K562 (cell line): Measurements from ENCODE around the gene EPHB2. TPM values are rescaled to one million over a fixed set of nuclear protein-coding genes. Genes with fewer than 3 reads are reported as not detected.

Experiments
- ATAC-seq: fragments of 200-7000 bp; cut with Tn5 transposase; 3 replicates; pipeline ENCODE4 v1.9.1; 2020; ENCODE audit warnings: moderate library complexity
- BruUV-seq: library from RNA; stranded (reverse); fragments of 400-500 nt; replicated peaks from 2 replicates; lab custom pipeline; 2021; lab: Mats Ljungman, UMichigan
- CTCF ChIA-PET: fragments of 300-600 bp; formaldehyde crosslinking; extraction: SDS; loops from one replicate; lab custom pipeline; 2021; ENCODE audit warnings: low intra/inter-chr PET ratio; lab: Yijun Ruan, JAX
- POLR2A ChIA-PET: fragments of 300-600, 350-650 bp; sonication (Branson Sonifier 250); formaldehyde crosslinking; extraction: SDS; loops from one replicate; lab custom pipeline; 2021; ENCODE audit warnings: antibody characterized with exemption, inconsistent platforms; lab: Yijun Ruan, JAX
- DNase-seq, 4 experiments: peaks; one replicate each; pipeline versions ENCODE4 v3.0.0 to v3.0.0-alpha.2; 2011 to 2018; ENCODE audit warnings: low spot score in 3 of 4, mixed read lengths in 3 of 4; ENCODE audit errors: extremely low read depth in 1 of 4
- FAIRE-seq: peaks from 2 replicates; lab custom pipeline; 2011; peaks lifted over from hg19 to GRCh38; lab: Jason Lieb, UNC
- H2AFZ ChIP-seq: 2 replicates; pipeline ENCODE4 v1.6.0; 2011; ENCODE audit warnings: low read depth, low read length, control low read depth, inconsistent platforms
- H3K27ac ChIP-seq: fragments of 200-600 bp; 3 replicates; pipeline ENCODE4 v1.8.0; 2011; ENCODE audit warnings: low read depth, mild to moderate bottlenecking, control low read depth, inconsistent platforms, low read length, moderate library complexity, mixed read lengths; ENCODE audit errors: extremely low read depth
- H3K27me3 ChIP-seq, 2 experiments: fragments of 300-600 bp in 1 of 2; 2 replicates in 1 of 2; 3 replicates in 1 of 2; pipeline versions ENCODE4 v1.6.0 to v1.8.0; 2011; ENCODE audit warnings: inconsistent platforms in 2 of 2, low read length in 2 of 2, mild to moderate bottlenecking in 1 of 2, mixed read lengths in 1 of 2, moderate library complexity in 1 of 2; ENCODE audit not compliant: control insufficient read depth in 2 of 2, insufficient read depth in 2 of 2
- H3K36me3 ChIP-seq: fragments of 300-600 bp; 3 replicates; pipeline ENCODE4 v1.8.0; 2011; ENCODE audit warnings: mild to moderate bottlenecking, low read length, inconsistent platforms; ENCODE audit not compliant: control insufficient read depth, insufficient read depth
- H3K4me1 ChIP-seq, 2 experiments: fragments of 200-600 bp in 1 of 2; replicated peaks in 1 of 2; 2 replicates in 1 of 2; 3 replicates in 1 of 2; pipeline versions ENCODE4 v1.5.1 to v1.8.0; 2011; ENCODE audit warnings: inconsistent platforms in 2 of 2, low read length in 2 of 2, mild to moderate bottlenecking in 1 of 2, mixed read lengths in 1 of 2, moderate library complexity in 1 of 2; ENCODE audit not compliant: control insufficient read depth in 2 of 2, insufficient read depth in 2 of 2
- H3K4me2 ChIP-seq: 2 replicates; pipeline ENCODE4 v1.6.1; 2011; ENCODE audit warnings: low read length, control low read depth, inconsistent platforms, mixed read lengths; ENCODE audit not compliant: insufficient read depth
- H3K4me3 ChIP-seq: fragments of 200-600 bp; sonication (generic), shearing (Covaris generic); 2 replicates; pipeline ENCODE4 v1.5.1; 2016; ENCODE audit warnings: control low read depth, inconsistent platforms
- H3K79me2 ChIP-seq: fragments of 200-600 bp; 3 replicates; pipeline ENCODE4 v1.8.0; 2011; ENCODE audit warnings: low read length, inconsistent platforms; ENCODE audit not compliant: control insufficient read depth, insufficient read depth
- H3K9ac ChIP-seq, 2 experiments: 2 replicates each; pipeline versions ENCODE4 v1.6.0 to v1.6.1; 2011; ENCODE audit warnings: low read depth in 2 of 2, low read length in 2 of 2, control low read depth in 1 of 2, inconsistent platforms in 1 of 2, mild to moderate bottlenecking in 1 of 2, mixed read lengths in 1 of 2; ENCODE audit not compliant: insufficient read depth in 1 of 2
- H3K9me1 ChIP-seq: one replicate; pipeline ENCODE4 v1.6.0; 2011; ENCODE audit warnings: inconsistent platforms, mild to moderate bottlenecking, low read length, moderate library complexity; ENCODE audit not compliant: control insufficient read depth, insufficient read depth
- H3K9me3 ChIP-seq: replicated peaks from 2 replicates; pipeline ENCODE4 v1.5.1; 2011; ENCODE audit warnings: low read depth, low read length, inconsistent platforms; ENCODE audit not compliant: control insufficient read depth, insufficient read depth
- H4K20me1 ChIP-seq: replicated peaks from 2 replicates; pipeline ENCODE4 v1.6.1; 2011; ENCODE audit warnings: low read length, inconsistent platforms, mixed read lengths; ENCODE audit not compliant: control insufficient read depth, insufficient read depth
- BCOR ChIP-seq: fragments of 450-650 bp; IDR thresholded peaks from 2 replicates; pipeline ENCODE4 v1.6.1; 2016
- CAMTA2 ChIP-seq: fragments of 250-450 bp; sonication (Bioruptor Pico); conservative IDR thresholded peaks from 2 replicates; pipeline ENCODE4 v1.5.1; 2022
- COPS2 ChIP-seq: fragments of 450-650 bp; conservative IDR thresholded peaks from 2 replicates; pipeline ENCODE4 v1.6.1; 2016; ENCODE audit warnings: mild to moderate bottlenecking, moderate library complexity
- FOXJ2 ChIP-seq: fragments of 200-800 bp; sonication (Bioruptor generic); IDR thresholded peaks from 2 replicates; pipeline ENCODE4 v1.6.1; 2016; ENCODE audit warnings: missing genetic modification characterization, missing compliant biosample characterization
- NFIC ChIP-seq: fragments of 450-650 bp; IDR thresholded peaks from 2 replicates; pipeline ENCODE4 v1.6.1; 2017; ENCODE audit warnings: mild to moderate bottlenecking, inconsistent platforms
- NONO ChIP-seq, 2 experiments: fragments of 200-400 bp in 1 of 2; fragments of 450-650 bp in 1 of 2; formaldehyde crosslinking in 1 of 2; IDR thresholded peaks; 2 replicates each; pipeline ENCODE4 v1.6.1; 2017; ENCODE audit warnings: low read depth in 2 of 2, mild to moderate bottlenecking in 2 of 2, moderate library complexity in 2 of 2, low read length in 1 of 2
- POLR2AphosphoS5 ChIP-seq: IDR thresholded peaks from 2 replicates; pipeline ENCODE4 v1.6.1; 2011; ENCODE audit warnings: mild to moderate bottlenecking, low read depth, low read length, moderate library complexity; ENCODE audit not compliant: control insufficient read depth, insufficient read depth
- ZBED1 ChIP-seq: IDR thresholded peaks from 2 replicates; pipeline ENCODE4 v1.6.1; 2014
- WGBS: fragments of 100-300 bp; shearing (Covaris generic); methylation state at CpG from one replicate; pipeline ENCODE4 v1.1.6; 2016; ENCODE audit warnings: low coverage, mixed read lengths; ENCODE audit not compliant: insufficient coverage; ENCODE audit errors: missing lambda C conversion rate; 5-methylcytosine and 5-hydroxymethylcytosine counted together
- in situ Hi-C: fragments of 300-500 bp; cut with MboI; formaldehyde crosslinking; loops from 4 replicates; pipeline ENCODE4 v1.15.0; 2018; ENCODE audit warnings: inconsistent platforms, mixed read lengths
- intact Hi-C: fragments of 100-400 bp; cut with micrococcal nuclease; formaldehyde crosslinking; loops from 2 replicates; pipeline ENCODE4 v1.14.2; 2022
- polyA plus RNA-seq, 8 experiments: library from polyadenylated mRNA; depleted of rRNA in 4 of 8; stranded (reverse) in 5 of 8; unstranded in 3 of 8; fragments of >200 nt; fragmentation: Nextera tagmentation in 2 of 8; fragmentation: Illumina TruSeq in 1 of 8; extraction: Ambion mirVana in 2 of 8; extraction: Trizol in 1 of 8; gene quantifications; 2 replicates each; pipeline versions ENCODE4 v1.2.1 to v1.2.3, GENCODE V29; 2011 to 2014; ENCODE audit warnings: inconsistent platforms in 1 of 8, missing spikeins in 1 of 8
- total RNA-seq, 7 experiments: library from RNA; depleted of rRNA in 6 of 7; stranded (reverse); fragments of >200 nt in 6 of 7; fragmentation: Illumina TruSeq in 2 of 7; extraction: Trizol in 2 of 7; gene quantifications; 2 replicates each; pipeline versions ENCODE4 v1.2.1 to v1.2.3, GENCODE V29; 2011 to 2021; ENCODE audit warnings: low replicate concordance in 1 of 7
- TF ChIP-seq, protein P1 (sequence below), 2 experiments: IDR thresholded peaks in 1 of 2; conservative IDR thresholded peaks in 1 of 2; 2 replicates each; pipeline ENCODE4 v1.6.1; 2016; ENCODE audit warnings: low read depth in 2 of 2, mild to moderate bottlenecking in 1 of 2, missing compliant biosample characterization in 1 of 2, missing genetic modification characterization in 1 of 2, moderate library complexity in 1 of 2

Gene EPHB2
- total and polyA plus RNA-seq, 9 of the 15 experiments (the other 6 are each of a cell fraction or from before 2014, with no cell fraction given): not detected

DNA sequence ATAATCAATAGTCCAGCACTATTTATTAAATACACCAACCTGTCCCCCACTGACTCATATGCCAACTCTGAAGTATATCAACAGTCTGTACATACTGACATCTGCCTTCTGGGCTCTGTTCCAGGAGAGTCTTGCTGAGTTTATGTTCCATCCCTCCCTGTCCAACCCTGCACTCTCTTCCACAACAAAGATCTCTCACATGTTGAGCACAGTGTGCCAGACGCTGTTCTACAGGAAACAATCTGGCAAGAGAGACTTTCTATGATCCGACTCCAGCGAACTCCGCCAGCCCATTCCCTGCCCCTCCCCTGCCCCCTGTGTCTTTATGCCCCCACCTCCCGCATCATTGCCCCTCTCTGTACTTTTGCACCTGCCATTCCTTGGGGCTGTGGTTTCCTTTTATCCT is 258.7 kb downstream of the EPHB2 start:
- in situ Hi-C loops: no loop called here
- Histone ChIP-seq H3K9me1 (no peaks in the 10 kb centered on the region), H3K36me3 (no peaks in the 10 kb centered on the region), H3K27me3 (peaks cover 15 to 24% of the 10 kb centered on the region in 2 experiments), H3K4me2 (no peak overlapping the region), H3K9me3 (no peaks in the 10 kb centered on the region), H3K4me1 (no peaks in the 10 kb centered on the region; a peak in 2 of 5 replicates), H2AFZ (no peak overlapping the region), H3K4me3 (no peak overlapping the region), H3K27ac (no peak overlapping the region), H4K20me1 (no peaks in the 10 kb centered on the region), H3K9ac (no peak overlapping the region), H3K79me2 (no peaks in the 10 kb centered on the region)
- DNase-seq (no peak), FAIRE-seq (no peak), ATAC-seq (no peak)
- ChIA-PET CTCF (no interaction called here), POLR2A (no interaction called here)
- 0% methylated on average over 5 of the region's 5 CpGs for WGBS
- intact Hi-C loops: no loop called here
- BruUV-seq: no TSS peak
- TF ChIP-seq, protein P1, sequence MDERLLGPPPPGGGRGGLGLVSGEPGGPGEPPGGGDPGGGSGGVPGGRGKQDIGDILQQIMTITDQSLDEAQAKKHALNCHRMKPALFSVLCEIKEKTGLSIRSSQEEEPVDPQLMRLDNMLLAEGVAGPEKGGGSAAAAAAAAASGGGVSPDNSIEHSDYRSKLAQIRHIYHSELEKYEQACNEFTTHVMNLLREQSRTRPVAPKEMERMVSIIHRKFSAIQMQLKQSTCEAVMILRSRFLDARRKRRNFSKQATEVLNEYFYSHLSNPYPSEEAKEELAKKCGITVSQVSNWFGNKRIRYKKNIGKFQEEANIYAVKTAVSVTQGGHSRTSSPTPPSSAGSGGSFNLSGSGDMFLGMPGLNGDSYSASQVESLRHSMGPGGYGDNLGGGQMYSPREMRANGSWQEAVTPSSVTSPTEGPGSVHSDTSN (CRISPR knock-in tag; IDR thresholded peaks at IDR 0.05; ENCODE audit: low read depth): no peak
- TF ChIP-seq, protein P1 (tag; conservative IDR thresholded peaks at IDR 0.05; ENCODE audit: low read depth): 0 out of 2 replicates have a peak, but pooled peaks have one; percentile 14
- 0 out of 2 replicates have a peak, but pooled peaks have one; percentile 32 for TF ChIP-seq FOXJ2
- TF ChIP-seq NFIC: 0 out of 2 replicates have a peak, but pooled peaks have one; percentile 12
- no peak for TF ChIP-seq CAMTA2 (CRISPR knock-in tag)
- no peak for TF ChIP-seq POLR2AphosphoS5
- TF ChIP-seq COPS2: no peak
- TF ChIP-seq ZBED1: no peak
- TF ChIP-seq BCOR: no peak
- no peak for TF ChIP-seq NONO (IDR thresholded peaks at IDR 0.05; ENCODE audit: low read depth in 2 of 2, low read length in 1 of 2)
